Duodenal mucosa (tissue), 2 donors: ENCODE measurements around the gene POLR3E.
"Not testable (repeated sequence)": the region's sequence is repeated elsewhere in the genome, so short reads cannot be mapped to it uniquely, and the experiment has no call there.

Experiments
- H3K27ac ChIP-seq: one replicate; pipeline ENCODE4 v1.7.0; 2013; ENCODE audit warnings: low read depth, low read length
- H3K27me3 ChIP-seq, 2 donors: one replicate each; pipeline ENCODE4 v1.7.0; 2013; ENCODE audit warnings: low read length in 2 of 2, control low read depth in 1 of 2; ENCODE audit not compliant: insufficient read depth in 2 of 2, control insufficient read depth in 1 of 2
- H3K36me3 ChIP-seq, 2 donors: one replicate each; pipeline ENCODE4 v1.7.0; 2013; ENCODE audit warnings: low read length in 2 of 2, control low read depth in 1 of 2; ENCODE audit not compliant: insufficient read depth in 2 of 2, control insufficient read depth in 1 of 2
- H3K4me1 ChIP-seq, 2 donors: one replicate each; pipeline ENCODE4 v1.7.0; 2013; ENCODE audit warnings: low read length in 2 of 2, control low read depth in 1 of 2; ENCODE audit not compliant: insufficient read depth in 2 of 2, control insufficient read depth in 1 of 2
- H3K4me3 ChIP-seq, 2 donors: one replicate each; pipeline ENCODE4 v1.7.0; 2013; ENCODE audit warnings: low read length in 2 of 2, low read depth in 1 of 2
- H3K9ac ChIP-seq, 2 donors: one replicate each; pipeline ENCODE4 v1.7.0; 2013; ENCODE audit warnings: low read length in 2 of 2, low read depth in 1 of 2
- H3K9me3 ChIP-seq, 2 donors: one replicate each; pipeline ENCODE4 v1.7.0; 2013; ENCODE audit warnings: low read length in 2 of 2, control low read depth in 1 of 2; ENCODE audit not compliant: control insufficient read depth in 1 of 2

Gene POLR3E

GRCh38 chr16:22351017-22351416, 53.8 kb downstream of the POLR3E start:
- H3K4me1 ChIP-seq = peaks cover 25 to 30% of the 10 kb centered on the region in 2 donors
- not testable (repeated sequence) for H3K9me3 ChIP-seq, H3K9ac ChIP-seq, H3K27me3 ChIP-seq, H3K4me3 ChIP-seq, H3K27ac ChIP-seq
- peaks cover 27 to 44% of the 10 kb centered on the region in 2 donors for H3K36me3 ChIP-seq

DNA sequence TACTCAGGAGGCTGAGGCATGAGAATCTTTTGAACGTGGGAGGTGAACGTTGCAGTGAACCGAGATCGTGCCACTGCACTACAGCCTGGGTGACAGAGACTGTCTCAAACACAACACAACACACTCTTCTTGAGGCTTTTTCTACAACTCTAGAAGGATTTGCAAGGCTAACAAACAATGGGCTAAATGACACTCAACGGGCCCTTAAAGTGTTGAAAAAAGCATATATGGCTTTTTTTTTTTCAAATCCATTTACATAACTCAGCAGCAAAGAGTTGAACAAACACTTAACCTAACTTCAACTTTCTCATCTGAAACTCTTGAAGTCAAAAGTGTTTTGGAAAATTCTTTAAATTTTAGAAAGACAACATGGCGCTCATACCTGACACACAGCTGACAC, 54.9 kb downstream of the POLR3E start:
- Histone ChIP-seq H3K9ac (no peak overlapping the region), H3K27ac (no peak overlapping the region), H3K36me3 (peaks cover 19 to 32% of the 10 kb centered on the region in 2 donors), H3K4me3 (no peak overlapping the region), H3K27me3 (no peaks in the 10 kb centered on the region), H3K4me1 (peaks cover 25 to 30% of the 10 kb centered on the region in 2 donors), H3K9me3 (no peaks in the 10 kb centered on the region)

- no peaks in the 10 kb centered on the region for H3K27me3 ChIP-seq
- no peak overlapping the region for H3K27ac ChIP-seq
- H3K9ac ChIP-seq = no peak overlapping the region
- H3K4me3 ChIP-seq = no peak overlapping the region
- peaks cover 25 to 30% of the 10 kb centered on the region in 2 donors for H3K4me1 ChIP-seq
- peaks cover 17 to 27% of the 10 kb centered on the region in 2 donors for H3K36me3 ChIP-seq
- no peaks in the 10 kb centered on the region for H3K9me3 ChIP-seq
Observed at GRCh38 chr16:22352723-22353122, 55.5 kb downstream of the POLR3E start.

- H3K27me3 ChIP-seq = no peaks in the 10 kb centered on the region
- H3K36me3 ChIP-seq = peaks cover 15 to 21% of the 10 kb centered on the region in 2 donors
- H3K4me1 ChIP-seq = peaks cover 25 to 30% of the 10 kb centered on the region in 2 donors
- peak overlapping the region; percentile 36 for H3K27ac ChIP-seq
- no peak overlapping the region for H3K4me3 ChIP-seq
- H3K9ac ChIP-seq = peak overlapping the region in 1 of 2 donors; percentile 4
- no peaks in the 10 kb centered on the region for H3K9me3 ChIP-seq
Observed at GRCh38 chr16:22353191-22353919, 56.1 kb downstream of the POLR3E start.

DNA sequence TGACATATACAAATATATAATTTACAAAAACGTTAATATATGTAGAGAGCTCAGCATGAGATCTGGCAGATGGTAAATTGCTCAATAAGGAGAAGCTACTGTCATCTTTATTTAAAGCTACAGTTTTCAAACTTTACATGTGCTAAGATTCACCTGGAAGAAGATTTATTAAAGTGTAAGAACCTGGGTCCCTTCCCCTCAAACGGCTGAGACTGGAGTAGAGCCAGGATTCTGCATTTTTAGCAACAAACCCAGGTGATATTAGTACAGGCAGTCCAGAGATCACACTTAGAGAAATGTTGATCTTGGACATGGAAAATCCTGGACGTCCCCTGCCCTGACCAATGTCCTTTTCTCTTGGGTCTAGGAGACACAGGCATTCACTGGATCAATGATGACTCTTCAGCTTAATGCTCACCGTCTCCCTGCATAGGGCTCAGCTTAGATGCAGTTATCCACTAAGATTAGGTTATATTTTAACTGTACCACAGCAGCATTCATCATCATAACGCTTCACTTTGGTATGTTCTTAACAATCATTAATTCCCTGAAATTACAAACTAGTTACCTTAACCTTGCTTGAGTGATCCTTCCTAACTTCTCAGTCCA, 56.8 kb downstream of the POLR3E start:
- Histone ChIP-seq H3K9me3 (no peaks in the 10 kb centered on the region), H3K9ac (no peak overlapping the region), H3K4me3 (no peak overlapping the region), H3K27me3 (no peaks in the 10 kb centered on the region), H3K4me1 (peaks cover 25 to 30% of the 10 kb centered on the region in 2 donors), H3K36me3 (peaks cover 8 to 14% of the 10 kb centered on the region in 2 donors), H3K27ac (no peak overlapping the region)

GRCh38 chr16:22355487-22355908, 58.3 kb downstream of the POLR3E start:
- Histone ChIP-seq H3K27ac (no peak overlapping the region), H3K9ac (no peak overlapping the region), H3K4me3 (no peak overlapping the region), H3K4me1 (peaks cover 25 to 30% of the 10 kb centered on the region in 2 donors), H3K27me3 (no peaks in the 10 kb centered on the region), H3K9me3 (no peaks in the 10 kb centered on the region), H3K36me3 (peaks cover 0 to 5% of the 10 kb centered on the region in 2 donors)

DNA sequence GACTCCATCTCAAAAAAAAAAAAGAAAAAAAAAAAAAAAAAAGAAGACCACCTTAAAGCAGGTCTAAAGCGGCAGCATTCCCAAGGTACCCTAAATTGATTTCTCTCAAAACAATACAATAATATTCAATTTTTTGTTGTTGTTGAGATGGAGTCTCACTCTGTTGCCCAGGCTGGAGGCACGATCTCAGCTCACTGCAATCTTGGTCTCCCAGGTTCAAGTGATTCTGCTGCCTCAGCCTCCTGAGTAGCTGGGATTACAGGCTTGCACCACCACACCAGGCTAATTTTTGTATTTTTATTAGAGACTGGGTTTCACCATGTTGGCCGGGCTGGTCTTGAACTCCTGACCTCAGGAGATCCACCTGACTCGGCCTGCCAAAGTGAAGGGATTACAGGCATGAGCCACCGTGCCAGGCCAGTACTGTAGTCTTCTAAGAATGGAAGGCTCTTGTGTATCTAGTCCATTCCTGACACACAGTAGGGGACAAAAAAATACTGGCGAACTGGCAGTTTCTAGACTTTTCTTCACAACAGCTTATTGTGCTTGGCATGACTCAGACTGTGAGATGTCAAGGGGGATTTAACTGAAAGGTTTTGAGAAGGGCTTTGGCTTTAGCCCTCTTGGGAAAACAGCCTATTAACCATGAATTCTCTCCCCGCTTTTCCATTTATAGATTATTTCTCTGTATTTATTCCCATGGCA, 59.9 kb downstream of the POLR3E start:
- Histone ChIP-seq H3K27ac (no peak overlapping the region), H3K4me1 (peaks cover 21 to 30% of the 10 kb centered on the region in 2 donors), H3K9me3 (no peaks in the 10 kb centered on the region), H3K27me3 (no peaks in the 10 kb centered on the region), H3K9ac (peak overlapping the region in 1 of 2 donors; percentile 10), H3K36me3 (peaks cover 0 to 8% of the 10 kb centered on the region in 2 donors), H3K4me3 (no peak overlapping the region)

- Histone ChIP-seq H3K4me1 (peaks cover 18 to 27% of the 10 kb centered on the region in 2 donors), H3K36me3 (peaks cover 2 to 13% of the 10 kb centered on the region in 2 donors), H3K27me3 (no peaks in the 10 kb centered on the region), H3K27ac (peak overlapping the region; percentile 26), H3K9ac (peak overlapping the region; percentile 8 to 10), H3K4me3 (no peak overlapping the region), H3K9me3 (no peaks in the 10 kb centered on the region)
Observed at GRCh38 chr16:22357635-22357971, 60.4 kb downstream of the POLR3E start.

- Histone ChIP-seq H3K27me3 (no peaks in the 10 kb centered on the region), H3K4me3 (no peak overlapping the region), H3K9me3 (no peaks in the 10 kb centered on the region), H3K27ac (peak overlapping the region; percentile 26), H3K36me3 (peaks cover 2 to 16% of the 10 kb centered on the region in 2 donors), H3K4me1 (peaks cover 14 to 23% of the 10 kb centered on the region in 2 donors), H3K9ac (peak overlapping the region; percentile 8 to 10)
Observed at GRCh38 chr16:22358000-22358399, 60.8 kb downstream of the POLR3E start.

- Histone ChIP-seq H3K9me3 (no peaks in the 10 kb centered on the region), H3K4me1 (peaks cover 5 to 9% of the 10 kb centered on the region in 2 donors), H3K9ac (no peak overlapping the region), H3K27me3 (no peaks in the 10 kb centered on the region), H3K4me3 (no peak overlapping the region), H3K27ac (no peak overlapping the region), H3K36me3 (peaks cover 14 to 32% of the 10 kb centered on the region in 2 donors)
Observed at GRCh38 chr16:22359679-22360078, 62.5 kb downstream of the POLR3E start.
